COLO668 (cell line): ENCODE results near the gene CDYL2.

Experiments used
- DNase-seq: peaks from one replicate; lab custom pipeline; 2025; ENCODE audit not compliant: unreplicated experiment; lab: John Stamatoyannopoulos, UW

Gene CDYL2

DNA sequence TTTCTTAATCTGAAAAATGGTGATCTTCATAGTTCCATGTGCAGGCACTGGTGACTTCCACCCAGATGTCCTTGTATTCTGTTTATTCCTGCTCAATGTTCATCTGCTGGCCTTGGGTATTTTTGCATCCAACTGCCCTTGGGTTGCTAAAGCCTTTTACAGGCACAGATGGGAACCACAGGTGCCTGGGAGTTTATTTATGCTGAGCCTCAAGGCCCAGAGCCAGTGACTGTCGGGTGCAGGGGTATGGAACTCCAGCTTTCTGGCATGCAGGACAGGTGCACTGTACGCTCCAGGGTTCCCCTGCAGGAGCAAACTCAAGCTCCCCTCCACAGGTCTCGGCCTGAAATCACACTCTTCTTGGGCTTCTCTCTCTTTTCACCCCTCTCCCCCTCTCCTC lies 241.3 kb downstream of the CDYL2 start:
- no peak for DNase-seq

DNA sequence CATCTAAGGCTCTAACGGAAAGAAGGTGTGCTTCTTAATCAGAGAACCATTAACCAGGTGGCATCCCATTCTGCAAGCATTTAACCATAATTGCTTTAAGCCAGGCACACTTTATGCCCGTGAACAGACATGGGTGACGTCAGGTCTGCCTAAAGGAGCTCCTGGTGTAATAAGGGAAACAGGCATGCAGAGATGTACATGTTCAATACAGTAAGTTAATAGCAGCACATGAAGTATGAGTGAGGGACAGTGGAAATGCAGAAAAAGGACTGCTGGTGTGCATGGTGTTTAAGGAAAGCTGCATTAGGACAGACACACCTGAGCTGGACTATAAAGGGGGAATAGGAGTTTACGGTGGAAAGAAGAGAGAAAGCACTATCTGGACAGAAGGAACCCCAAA lies 245.0 kb downstream of the CDYL2 start:
- DNase-seq = no peak

DNA sequence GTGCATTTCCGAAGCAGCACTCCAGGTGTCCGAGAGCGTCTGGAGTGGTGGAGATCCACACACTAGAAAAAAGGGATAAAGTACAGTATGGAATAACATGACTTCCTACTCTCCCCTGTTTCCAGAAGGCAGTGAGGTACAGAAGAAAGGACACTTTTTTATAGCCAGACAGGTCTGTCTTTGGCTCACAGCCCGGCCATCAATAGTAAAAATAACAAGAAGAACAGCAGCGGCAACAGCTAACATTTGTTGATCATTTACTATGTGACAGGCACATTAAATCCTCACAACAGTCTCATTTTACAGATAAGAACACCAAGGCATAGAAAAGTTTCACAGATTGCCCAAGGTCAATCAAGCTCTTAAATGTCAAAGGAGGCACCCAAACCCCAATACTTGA lies 247.4 kb downstream of the CDYL2 start:
- DNase-seq = peak; percentile 73

DNA sequence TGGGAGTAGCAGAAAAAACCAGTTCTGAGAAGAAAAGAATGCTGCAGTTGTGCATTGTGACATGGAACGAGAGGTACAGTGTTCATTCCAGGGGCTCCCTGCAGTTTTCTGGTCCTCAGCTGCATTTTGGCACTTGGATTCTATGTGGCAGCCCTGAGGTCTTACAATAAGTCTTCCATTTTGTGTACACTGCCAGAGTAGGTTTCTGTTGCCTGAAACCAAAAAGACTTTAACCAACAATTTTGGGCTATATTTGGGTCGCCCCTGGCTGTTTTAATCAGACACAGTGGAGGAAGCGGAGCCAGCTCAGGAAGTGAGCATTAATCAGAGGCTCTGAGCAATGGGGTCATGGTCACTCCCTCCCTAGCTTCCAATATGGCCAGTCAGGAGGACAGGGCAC lies 247.9 kb downstream of the CDYL2 start:
- no peak for DNase-seq

DNA sequence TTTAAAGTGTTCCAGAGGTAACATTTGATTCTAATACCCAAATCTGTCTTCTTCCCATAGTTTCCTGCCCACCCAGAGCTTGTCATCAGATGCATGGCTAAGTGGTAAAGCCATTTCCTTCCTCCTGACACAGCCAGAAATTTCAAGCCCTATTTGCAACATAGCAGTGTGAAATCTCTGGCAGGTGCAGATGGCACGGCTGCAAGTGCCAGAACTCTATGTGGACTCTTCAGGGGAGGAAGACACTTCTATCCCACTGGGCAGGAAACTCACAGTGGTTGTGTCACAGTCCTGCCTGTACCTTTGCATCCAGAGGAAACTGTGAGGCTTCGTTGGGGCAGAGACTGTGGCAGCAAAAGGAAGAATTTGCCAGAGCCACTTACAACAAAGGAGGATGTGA lies 250.4 kb downstream of the CDYL2 start:
- no peak for DNase-seq

DNA sequence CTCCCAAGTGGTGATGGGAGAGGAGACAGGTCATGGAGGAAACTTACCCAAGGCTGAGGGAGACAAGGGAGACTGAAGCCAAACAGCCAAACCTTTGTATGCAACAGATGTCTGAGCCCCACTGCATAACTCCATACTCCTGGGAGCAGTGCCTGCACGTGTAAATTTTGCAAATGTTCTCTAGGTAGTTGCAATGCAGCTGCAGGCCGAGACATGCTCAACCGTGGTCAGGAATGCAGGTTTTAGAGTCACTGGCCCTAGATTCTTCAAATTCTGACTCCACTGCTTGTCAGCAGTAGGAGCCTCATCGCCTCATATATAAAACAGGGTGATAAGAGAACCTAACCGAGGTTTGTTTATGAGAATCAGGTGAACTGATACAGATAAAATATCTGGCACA lies 252.1 kb downstream of the CDYL2 start:
- DNase-seq = no peak
